Measurements from ENCODE around the gene IPO8. TPM values are rescaled to one million over a fixed set of nuclear protein-coding genes. Genes with fewer than 3 reads are reported as not detected.
"Not testable (repeated sequence)": the region's sequence is repeated elsewhere in the genome, so short reads cannot be mapped to it uniquely, and the experiment has no call there.

IPO8 gene
- total RNA-seq, 1 donor from 2014 or later, result 29.7 TPM

DNA sequence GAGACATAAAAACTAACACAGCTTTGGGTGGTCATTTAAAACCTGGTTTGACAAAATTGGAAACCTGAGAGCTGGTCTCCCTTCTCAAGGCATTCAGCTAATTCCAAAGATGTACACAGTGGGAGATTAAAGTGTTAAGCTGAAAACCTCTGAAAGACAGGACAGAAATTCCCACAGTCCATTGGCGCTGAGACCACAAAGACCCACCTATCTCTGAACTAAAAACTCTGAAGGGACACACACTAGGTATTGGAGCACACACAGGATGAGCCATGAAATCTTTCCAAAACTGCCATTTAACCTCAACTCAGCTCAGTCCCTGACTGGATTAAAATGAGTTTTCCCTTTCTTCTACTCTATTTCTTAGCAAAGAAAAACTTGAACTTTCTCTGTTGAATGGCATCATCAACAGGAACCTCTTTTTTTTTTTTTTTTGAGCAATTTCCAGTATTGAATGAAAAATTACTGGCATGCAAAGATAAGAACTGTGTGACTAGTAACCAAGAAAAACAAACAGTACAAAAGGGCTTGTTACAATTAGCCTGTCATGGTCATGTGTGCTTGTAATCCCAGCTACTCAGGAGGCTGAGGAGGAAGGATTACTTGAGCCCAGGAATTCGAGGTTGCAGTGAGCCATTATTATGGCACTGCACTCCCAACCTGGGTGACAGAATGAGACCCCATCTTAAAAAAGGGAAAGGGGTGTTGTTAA lies 82.4 kb downstream of the IPO8 start:
- DNase-seq, result no peak
- Mint-ChIP-seq H3K27ac (ENCODE audit: unreplicated experiment) (no peak overlapping the region), H3K4me1 (ENCODE audit: low read depth, unreplicated experiment) (no peaks in the 10 kb centered on the region), H3K9me3 (ENCODE audit: unreplicated experiment) (no peaks in the 10 kb centered on the region), H3K27me3 (ENCODE audit: unreplicated experiment) (peaks cover 2% of the 10 kb centered on the region), H3K4me3 (ENCODE audit: unreplicated experiment) (no peak overlapping the region), H3K36me3 (ENCODE audit: unreplicated experiment) (no peaks in the 10 kb centered on the region)
- TF ChIP-seq, protein P1, sequence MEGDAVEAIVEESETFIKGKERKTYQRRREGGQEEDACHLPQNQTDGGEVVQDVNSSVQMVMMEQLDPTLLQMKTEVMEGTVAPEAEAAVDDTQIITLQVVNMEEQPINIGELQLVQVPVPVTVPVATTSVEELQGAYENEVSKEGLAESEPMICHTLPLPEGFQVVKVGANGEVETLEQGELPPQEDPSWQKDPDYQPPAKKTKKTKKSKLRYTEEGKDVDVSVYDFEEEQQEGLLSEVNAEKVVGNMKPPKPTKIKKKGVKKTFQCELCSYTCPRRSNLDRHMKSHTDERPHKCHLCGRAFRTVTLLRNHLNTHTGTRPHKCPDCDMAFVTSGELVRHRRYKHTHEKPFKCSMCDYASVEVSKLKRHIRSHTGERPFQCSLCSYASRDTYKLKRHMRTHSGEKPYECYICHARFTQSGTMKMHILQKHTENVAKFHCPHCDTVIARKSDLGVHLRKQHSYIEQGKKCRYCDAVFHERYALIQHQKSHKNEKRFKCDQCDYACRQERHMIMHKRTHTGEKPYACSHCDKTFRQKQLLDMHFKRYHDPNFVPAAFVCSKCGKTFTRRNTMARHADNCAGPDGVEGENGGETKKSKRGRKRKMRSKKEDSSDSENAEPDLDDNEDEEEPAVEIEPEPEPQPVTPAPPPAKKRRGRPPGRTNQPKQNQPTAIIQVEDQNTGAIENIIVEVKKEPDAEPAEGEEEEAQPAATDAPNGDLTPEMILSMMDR (IDR thresholded peaks at IDR 0.05; ENCODE audit: partially characterized antibody, unreplicated experiment), result no peak

DNA sequence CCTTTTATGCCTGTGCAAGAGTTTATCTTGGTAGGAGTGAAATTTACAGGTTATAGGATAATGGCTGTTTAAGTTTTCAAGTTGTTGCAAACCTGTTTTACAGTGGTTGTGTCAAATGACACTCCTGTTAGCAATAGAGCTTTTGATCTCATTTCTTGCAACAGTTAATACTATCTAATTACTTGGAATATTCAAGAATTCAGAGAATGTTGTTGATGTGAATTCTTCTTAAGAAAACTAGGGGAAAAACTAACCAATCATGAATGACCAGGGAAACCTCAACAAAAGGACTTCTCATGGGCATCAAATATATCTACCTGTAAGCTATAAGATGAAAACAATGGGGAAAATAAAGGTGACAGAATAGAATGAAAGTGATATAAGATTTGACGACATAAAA lies 85.0 kb downstream of the IPO8 start:
- no peak for DNase-seq
- H3K27me3 Mint-ChIP-seq (ENCODE audit: unreplicated experiment), result peaks cover 4% of the 10 kb centered on the region
- H3K9me3 Mint-ChIP-seq (ENCODE audit: unreplicated experiment), result peaks cover 5% of the 10 kb centered on the region
- H3K36me3 Mint-ChIP-seq (ENCODE audit: unreplicated experiment), result no peaks in the 10 kb centered on the region
- TF ChIP-seq, protein P1 (IDR thresholded peaks at IDR 0.05; ENCODE audit: partially characterized antibody, unreplicated experiment), result no peak
- no peak overlapping the region for H3K4me3 Mint-ChIP-seq (ENCODE audit: unreplicated experiment)
- H3K4me1 Mint-ChIP-seq (ENCODE audit: low read depth, unreplicated experiment), result no peaks in the 10 kb centered on the region
- H3K27ac Mint-ChIP-seq (ENCODE audit: unreplicated experiment), result no peak overlapping the region

DNA sequence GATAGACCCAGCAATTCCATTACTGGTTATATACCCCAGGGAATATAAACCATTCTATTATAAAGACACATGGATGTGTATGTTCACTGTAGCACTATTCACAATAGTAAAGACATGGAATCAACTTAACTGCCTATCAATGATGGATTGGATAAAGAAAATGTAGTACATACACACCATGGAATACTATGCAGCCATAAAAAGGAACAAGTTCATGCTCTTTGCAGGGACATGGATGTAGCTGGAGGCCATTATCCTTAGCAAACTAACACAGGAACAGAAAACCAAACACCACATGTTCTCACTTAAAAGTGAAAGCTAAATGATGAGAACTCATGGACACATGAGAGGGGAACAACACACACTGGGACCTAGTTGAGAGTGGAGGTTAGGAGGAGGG lies 85.8 kb downstream of the IPO8 start:
- H3K36me3 Mint-ChIP-seq (ENCODE audit: unreplicated experiment); DNase-seq; H3K9me3 Mint-ChIP-seq (ENCODE audit: unreplicated experiment); H3K4me3 Mint-ChIP-seq (ENCODE audit: unreplicated experiment); H3K4me1 Mint-ChIP-seq (ENCODE audit: low read depth, unreplicated experiment); H3K27me3 Mint-ChIP-seq (ENCODE audit: unreplicated experiment); H3K27ac Mint-ChIP-seq (ENCODE audit: unreplicated experiment): not testable (repeated sequence)

DNA sequence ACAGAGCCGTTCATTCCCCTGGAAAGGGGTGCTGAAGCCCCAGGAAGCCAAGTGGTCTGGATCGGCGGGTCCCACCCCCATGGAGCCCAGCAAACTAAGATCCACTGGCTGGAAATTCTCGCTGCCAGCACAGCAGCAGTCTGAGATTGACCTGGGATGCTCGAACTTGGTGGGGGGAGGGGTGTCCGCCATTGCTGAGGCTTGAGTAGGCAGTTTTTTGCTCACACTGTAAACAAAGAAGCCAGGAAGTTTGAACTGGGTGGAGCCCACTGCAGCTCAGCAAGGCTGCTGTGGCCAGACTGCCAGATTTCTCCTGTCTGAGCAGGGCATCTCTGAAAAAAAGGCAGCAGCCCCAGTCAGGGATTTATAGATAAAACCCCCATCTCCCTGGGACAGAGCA lies 91.4 kb downstream of the IPO8 start:
- H3K27me3 Mint-ChIP-seq (ENCODE audit: unreplicated experiment); H3K27ac Mint-ChIP-seq (ENCODE audit: unreplicated experiment); H3K4me1 Mint-ChIP-seq (ENCODE audit: low read depth, unreplicated experiment); H3K4me3 Mint-ChIP-seq (ENCODE audit: unreplicated experiment); DNase-seq: not testable (repeated sequence)
- H3K36me3 Mint-ChIP-seq (ENCODE audit: unreplicated experiment), result peaks cover 20% of the 10 kb centered on the region
- H3K9me3 Mint-ChIP-seq (ENCODE audit: unreplicated experiment), result peaks cover 14% of the 10 kb centered on the region

DNA sequence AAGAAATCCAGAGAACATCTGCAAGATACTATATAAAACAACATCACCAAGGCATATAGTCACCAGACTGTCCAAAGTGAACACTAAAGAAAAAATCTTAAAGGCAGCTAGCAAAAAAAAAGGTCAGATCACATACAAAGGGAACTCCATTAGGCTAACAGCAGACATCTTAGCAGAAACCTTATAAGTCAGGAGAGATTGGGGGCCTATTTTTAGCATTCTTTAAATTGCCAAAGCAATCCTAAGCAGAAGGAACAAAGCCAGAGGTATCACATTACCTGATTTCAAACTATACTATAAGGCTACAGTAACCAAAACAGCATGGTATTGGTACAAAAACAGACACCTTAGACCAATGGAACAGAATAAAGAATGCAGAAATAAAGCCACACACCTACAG lies 92.5 kb downstream of the IPO8 start:
- peaks cover 14% of the 10 kb centered on the region for H3K9me3 Mint-ChIP-seq (ENCODE audit: unreplicated experiment)
- peaks cover 20% of the 10 kb centered on the region for H3K36me3 Mint-ChIP-seq (ENCODE audit: unreplicated experiment)
- no peak overlapping the region for H3K4me3 Mint-ChIP-seq (ENCODE audit: unreplicated experiment)
- H3K4me1 Mint-ChIP-seq (ENCODE audit: low read depth, unreplicated experiment), result no peaks in the 10 kb centered on the region
- H3K27ac Mint-ChIP-seq (ENCODE audit: unreplicated experiment), result no peak overlapping the region
- H3K27me3 Mint-ChIP-seq (ENCODE audit: unreplicated experiment), result peaks cover 2% of the 10 kb centered on the region
- DNase-seq, result no peak
- TF ChIP-seq, protein P1 (IDR thresholded peaks at IDR 0.05; ENCODE audit: partially characterized antibody, unreplicated experiment), result no peak

DNA sequence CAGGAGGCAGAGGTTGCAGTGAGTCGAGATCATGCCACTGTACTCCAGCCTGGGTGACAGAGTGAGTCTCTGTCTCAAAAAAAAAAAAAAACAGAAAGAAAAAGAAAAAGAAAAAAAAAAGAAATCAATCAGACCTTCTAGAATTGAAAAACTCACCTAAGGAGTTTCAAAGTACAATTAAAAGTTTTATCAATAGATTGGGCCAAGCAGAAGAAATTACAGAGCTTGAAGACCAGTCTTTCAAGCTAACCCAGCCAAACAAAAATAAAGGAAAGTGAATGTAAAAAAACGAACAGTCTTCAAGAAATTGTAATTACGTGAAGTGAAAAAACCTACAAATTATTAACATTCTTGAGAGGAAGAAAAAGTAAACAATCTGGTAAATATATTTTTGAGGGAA lies 93.0 kb downstream of the IPO8 start:
- peaks cover 2% of the 10 kb centered on the region for H3K27me3 Mint-ChIP-seq (ENCODE audit: unreplicated experiment)
- peaks cover 20% of the 10 kb centered on the region for H3K36me3 Mint-ChIP-seq (ENCODE audit: unreplicated experiment)
- no peak for DNase-seq
- H3K4me1 Mint-ChIP-seq (ENCODE audit: low read depth, unreplicated experiment), result no peaks in the 10 kb centered on the region
- TF ChIP-seq, protein P1 (IDR thresholded peaks at IDR 0.05; ENCODE audit: partially characterized antibody, unreplicated experiment), result no peak
- H3K27ac Mint-ChIP-seq (ENCODE audit: unreplicated experiment), result no peak overlapping the region
- peaks cover 14% of the 10 kb centered on the region for H3K9me3 Mint-ChIP-seq (ENCODE audit: unreplicated experiment)
- no peak overlapping the region for H3K4me3 Mint-ChIP-seq (ENCODE audit: unreplicated experiment)
